Astrocyte (in vitro differentiated cells and primary cell): ENCODE measurements around the gene AVEN. TPM values are rescaled to one million over a fixed set of nuclear protein-coding genes. Genes with fewer than 3 reads are reported as not detected.

Source experiments
- DNase-seq: peaks from one replicate; pipeline ENCODE4 v3.0.0-alpha.2; 2010; ENCODE audit warnings: low read depth
- FAIRE-seq: peaks from 2 replicates; lab custom pipeline; 2011; peaks lifted over from hg19 to GRCh38; lab: Jason Lieb, UNC
- H2AFZ ChIP-seq: 2 replicates; pipeline ENCODE4 v1.6.0; 2012; ENCODE audit warnings: low read depth, low read length, inconsistent platforms
- H3K27ac ChIP-seq: 2 replicates; pipeline ENCODE4 v1.5.1; 2011; ENCODE audit warnings: low read depth, low read length, inconsistent platforms
- H3K27me3 ChIP-seq: 2 replicates; pipeline ENCODE4 v1.6.0; 2011; ENCODE audit warnings: low read length, inconsistent platforms; ENCODE audit not compliant: insufficient read depth
- H3K36me3 ChIP-seq: 2 replicates; pipeline ENCODE4 v1.5.1; 2011; ENCODE audit warnings: low read length, inconsistent platforms; ENCODE audit not compliant: insufficient read depth
- H3K4me1 ChIP-seq: 2 replicates; pipeline ENCODE4 v1.5.1; 2011; ENCODE audit warnings: low read length, inconsistent platforms; ENCODE audit not compliant: insufficient read depth
- H3K4me2 ChIP-seq: 2 replicates; pipeline ENCODE4 v1.6.0; 2012; ENCODE audit warnings: low read length, inconsistent platforms
- H3K4me3 ChIP-seq: 2 replicates; pipeline ENCODE4 v1.5.1; 2011; ENCODE audit warnings: low read depth, mild to moderate bottlenecking, low read length, inconsistent platforms; ENCODE audit not compliant: insufficient read depth
- H3K79me2 ChIP-seq: 2 replicates; pipeline ENCODE4 v1.6.0; 2012; ENCODE audit warnings: mild to moderate bottlenecking, low read length, inconsistent platforms; ENCODE audit not compliant: insufficient read depth
- H3K9ac ChIP-seq: 2 replicates; pipeline ENCODE4 v1.6.0; 2012; ENCODE audit warnings: mild to moderate bottlenecking, low read length, inconsistent platforms
- H3K9me3 ChIP-seq: 2 replicates; pipeline ENCODE4 v1.5.1; 2012; ENCODE audit warnings: low read depth, mild to moderate bottlenecking, low read length, inconsistent platforms; ENCODE audit not compliant: insufficient read depth
- H4K20me1 ChIP-seq: 2 replicates; pipeline ENCODE4 v1.6.0; 2012; ENCODE audit warnings: low read length, inconsistent platforms; ENCODE audit not compliant: insufficient read depth
- H3K27ac Mint-ChIP-seq: one replicate; pipeline ENCODE4 v1.8.0; 2021; ENCODE audit warnings: mild to moderate bottlenecking, mixed read lengths; ENCODE audit not compliant: unreplicated experiment
- H3K27me3 Mint-ChIP-seq: one replicate; pipeline ENCODE4 v1.8.0; 2021; ENCODE audit warnings: low read depth, mixed read lengths; ENCODE audit not compliant: unreplicated experiment
- H3K36me3 Mint-ChIP-seq: one replicate; pipeline ENCODE4 v1.8.0; 2021; ENCODE audit warnings: low read depth, mixed read lengths; ENCODE audit not compliant: unreplicated experiment
- H3K4me1 Mint-ChIP-seq: one replicate; pipeline ENCODE4 v1.8.0; 2021; ENCODE audit warnings: low read depth, mixed read lengths; ENCODE audit not compliant: unreplicated experiment
- H3K4me3 Mint-ChIP-seq: one replicate; pipeline ENCODE4 v1.8.0; 2021; ENCODE audit warnings: mild to moderate bottlenecking, moderate library complexity, mixed read lengths; ENCODE audit not compliant: unreplicated experiment
- H3K9me3 Mint-ChIP-seq: one replicate; pipeline ENCODE4 v1.8.0; 2021; ENCODE audit warnings: mild to moderate bottlenecking, mixed read lengths; ENCODE audit not compliant: unreplicated experiment
- CTCF ChIP-seq: IDR thresholded peaks from 2 replicates; pipeline ENCODE4 v1.5.1; 2011; ENCODE audit warnings: low read depth, mild to moderate bottlenecking, inconsistent platforms, low read length, moderate library complexity; ENCODE audit not compliant: insufficient read depth
- EZH2 ChIP-seq: IDR thresholded peaks from 2 replicates; pipeline ENCODE4 v1.6.1; 2012; ENCODE audit warnings: mild to moderate bottlenecking, low read length, inconsistent platforms; ENCODE audit not compliant: insufficient read depth
- total RNA-seq: library from RNA; stranded (reverse); gene quantifications from 2 replicates; pipeline ENCODE4 v1.2.1, GENCODE V29; 2021

The AVEN gene
- total RNA-seq, 1 donor from 2014 or later, result 34.1 TPM

- no peaks in the 10 kb centered on the region for H3K4me1 Mint-ChIP-seq
- H3K9me3 ChIP-seq, result no peaks in the 10 kb centered on the region
- peaks cover 2% of the 10 kb centered on the region for H3K36me3 Mint-ChIP-seq
- H3K27ac ChIP-seq, result no peak overlapping the region
- H3K9ac ChIP-seq, result no peak overlapping the region
- no peaks in the 10 kb centered on the region for H4K20me1 ChIP-seq
- no peak overlapping the region for H3K4me3 ChIP-seq
- DNase-seq, result no peak
- no peaks in the 10 kb centered on the region for H3K79me2 ChIP-seq
- H2AFZ ChIP-seq, result no peak overlapping the region
- no peak overlapping the region for H3K27ac Mint-ChIP-seq
- H3K4me2 ChIP-seq, result no peak overlapping the region
- H3K36me3 ChIP-seq, result no peaks in the 10 kb centered on the region
- H3K4me3 Mint-ChIP-seq, result no peak overlapping the region
- TF ChIP-seq CTCF (no peak), EZH2 (no peak)
- no peaks in the 10 kb centered on the region for H3K27me3 Mint-ChIP-seq
- H3K9me3 Mint-ChIP-seq, result no peaks in the 10 kb centered on the region
- no peaks in the 10 kb centered on the region for H3K4me1 ChIP-seq
- H3K27me3 ChIP-seq, result no peaks in the 10 kb centered on the region
- no peak for FAIRE-seq
Observed at GRCh38 chr15:34076785-34077184, 37.8 kb upstream of the AVEN start.

GRCh38 chr15:34070003-34070402 lies 31.0 kb upstream of the AVEN start:
- H3K27ac ChIP-seq, result no peak overlapping the region
- Mint-ChIP-seq H3K27me3 (no peaks in the 10 kb centered on the region), H3K36me3 (peaks cover 2% of the 10 kb centered on the region), H3K4me3 (no peak overlapping the region), H3K4me1 (no peaks in the 10 kb centered on the region), H3K9me3 (no peaks in the 10 kb centered on the region), H3K27ac (no peak overlapping the region)
- no peak for TF ChIP-seq EZH2
- no peak for TF ChIP-seq CTCF
- H3K4me2 ChIP-seq, result no peak overlapping the region
- no peaks in the 10 kb centered on the region for H3K79me2 ChIP-seq
- H3K4me3 ChIP-seq, result no peak overlapping the region
- FAIRE-seq (no peak), DNase-seq (no peak)
- no peaks in the 10 kb centered on the region for H3K27me3 ChIP-seq
- no peak overlapping the region for H2AFZ ChIP-seq
- no peak overlapping the region for H3K9ac ChIP-seq
- no peaks in the 10 kb centered on the region for H3K9me3 ChIP-seq
- no peaks in the 10 kb centered on the region for H4K20me1 ChIP-seq
- H3K4me1 ChIP-seq, result no peaks in the 10 kb centered on the region
- H3K36me3 ChIP-seq, result no peaks in the 10 kb centered on the region

GRCh38 chr15:34065941-34066340 lies 26.9 kb upstream of the AVEN start:
- no peaks in the 10 kb centered on the region for H3K4me1 ChIP-seq
- no peak overlapping the region for H3K4me2 ChIP-seq
- Mint-ChIP-seq H3K4me3 (no peak overlapping the region), H3K27ac (no peak overlapping the region), H3K4me1 (no peaks in the 10 kb centered on the region), H3K27me3 (no peaks in the 10 kb centered on the region), H3K9me3 (no peaks in the 10 kb centered on the region), H3K36me3 (no peaks in the 10 kb centered on the region)
- no peaks in the 10 kb centered on the region for H3K36me3 ChIP-seq
- H3K9me3 ChIP-seq, result no peaks in the 10 kb centered on the region
- DNase-seq, result no peak
- H2AFZ ChIP-seq, result no peak overlapping the region
- H3K9ac ChIP-seq, result no peak overlapping the region
- H3K27ac ChIP-seq, result no peak overlapping the region
- no peak for TF ChIP-seq EZH2
- H3K79me2 ChIP-seq, result no peaks in the 10 kb centered on the region
- H3K4me3 ChIP-seq, result no peak overlapping the region
- H4K20me1 ChIP-seq, result no peaks in the 10 kb centered on the region
- FAIRE-seq, result no peak
- no peaks in the 10 kb centered on the region for H3K27me3 ChIP-seq
